SKM-1 (cell line): ENCODE measurements around the gene GRID1.
A peak's percentile ranks its signal among the peaks of the same experiment; 100 is the strongest.

Source experiments
- DNase-seq: peaks from one replicate; lab custom pipeline; 2025; ENCODE audit not compliant: unreplicated experiment; lab: John Stamatoyannopoulos, UW

The GRID1 gene

GRCh38 chr10:85920311-85920710 is 446.3 kb downstream of the GRID1 start:
- DNase-seq, result no peak

- DNase-seq, result no peak
Measured at GRCh38 chr10:85919491-85920021, 447.0 kb downstream of the GRID1 start.

DNA sequence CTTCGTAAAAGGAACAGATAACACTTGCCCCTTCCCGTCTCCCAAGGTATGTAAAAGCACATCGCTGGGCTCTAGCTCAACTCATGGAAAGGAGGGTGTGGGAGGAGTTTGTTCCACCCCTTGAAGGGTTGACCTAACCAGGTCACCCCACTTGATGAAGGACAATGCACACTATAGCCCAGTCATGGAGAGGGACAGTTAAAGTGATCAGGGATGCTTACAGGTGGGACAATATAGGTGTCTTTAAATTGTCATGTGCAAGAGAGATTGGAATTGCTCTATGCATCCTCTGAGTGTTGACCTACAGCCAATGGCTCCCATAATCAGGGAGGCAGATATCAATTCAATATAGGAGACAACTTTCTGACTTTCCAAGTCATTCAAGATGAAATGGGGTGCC is 448.2 kb downstream of the GRID1 start:
- DNase-seq, result no peak

DNA sequence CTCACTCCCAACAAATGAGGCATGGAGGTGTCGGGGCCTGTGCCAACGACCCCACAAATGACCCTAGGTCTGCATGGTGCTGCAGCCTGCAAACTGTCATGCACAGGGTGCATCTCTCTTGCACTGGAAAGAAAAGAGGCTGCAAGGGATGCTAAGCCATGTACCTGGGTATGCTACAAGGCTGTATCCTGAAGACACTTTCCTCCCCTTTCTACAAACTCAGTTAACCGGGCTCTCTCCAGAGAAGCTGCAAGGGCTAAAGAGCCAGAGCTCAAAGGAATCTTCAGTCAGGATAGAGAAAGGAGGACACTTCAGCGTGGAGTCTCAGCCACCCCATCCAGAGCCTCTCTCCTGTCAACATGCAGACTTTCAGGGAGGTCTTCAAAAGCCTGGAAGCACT is 449.0 kb downstream of the GRID1 start:
- DNase-seq, result no peak

- DNase-seq, result no peak
Measured at GRCh38 chr10:85916994-85917573, 449.5 kb downstream of the GRID1 start.

DNA sequence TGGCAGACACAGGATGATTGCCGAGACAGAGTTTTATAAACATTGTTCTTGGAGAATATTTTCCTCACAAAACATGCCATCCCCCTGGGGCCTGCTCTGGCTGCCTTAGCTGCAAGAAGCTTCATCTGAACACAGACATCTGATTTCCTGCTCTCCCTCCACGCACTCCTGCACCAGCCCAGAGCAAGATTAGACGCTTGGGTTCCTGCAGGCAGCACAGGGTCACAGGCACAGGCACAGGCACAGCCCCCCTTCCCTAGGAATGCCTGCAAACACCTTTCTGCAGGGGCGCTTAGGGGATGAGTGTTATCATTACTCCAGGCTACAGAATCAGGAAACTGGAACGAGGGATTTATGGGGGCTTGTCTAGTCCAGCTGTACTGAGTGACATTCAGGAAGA is 450.3 kb downstream of the GRID1 start:
- DNase-seq, result no peak

DNA sequence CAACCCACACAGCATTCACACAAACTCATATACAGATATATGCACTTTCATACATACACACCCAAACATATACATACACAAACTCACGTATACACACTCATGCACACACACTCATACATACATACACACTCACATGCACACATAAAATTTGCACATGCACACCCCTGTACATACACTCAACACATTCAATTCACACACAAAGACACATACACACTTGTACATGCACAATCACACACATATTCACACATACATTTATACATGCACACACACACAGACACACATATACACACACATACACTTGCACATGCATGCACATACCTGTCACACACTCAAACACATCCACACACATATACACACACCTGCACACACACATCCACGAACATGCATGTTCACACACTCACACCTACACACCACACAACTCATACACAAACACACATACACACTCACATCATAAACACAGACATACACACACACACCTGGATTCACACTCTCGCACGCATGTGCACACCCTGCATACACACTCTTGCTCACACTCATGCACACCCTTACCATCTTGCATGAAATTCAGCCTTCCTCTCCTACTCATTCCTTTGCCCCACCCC is 451.2 kb downstream of the GRID1 start:
- no peak for DNase-seq

DNA sequence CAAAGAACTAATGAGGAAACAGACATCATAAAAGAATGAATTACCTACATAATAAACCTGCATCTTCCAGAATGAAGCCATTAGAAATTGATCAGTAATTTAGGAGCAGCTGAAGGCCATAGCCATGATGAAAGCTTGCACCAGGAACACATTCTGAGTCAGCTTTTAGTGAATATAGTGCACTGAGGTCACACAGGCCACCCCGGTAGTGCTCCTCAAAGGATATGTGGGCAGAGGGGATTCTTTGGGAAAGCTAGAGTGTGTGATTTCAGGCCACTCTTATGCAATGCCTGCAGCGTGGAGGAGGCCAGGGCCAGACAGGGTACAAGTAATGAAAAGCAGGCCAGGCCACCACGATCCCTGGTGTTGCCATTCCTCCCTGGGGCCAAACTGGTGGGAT is 451.9 kb downstream of the GRID1 start:
- no peak for DNase-seq

- no peak for DNase-seq
Measured at GRCh38 chr10:85908462-85908861, 458.1 kb downstream of the GRID1 start.

- no peak for DNase-seq
Measured at GRCh38 chr10:85902051-85902450, 464.5 kb downstream of the GRID1 start.

- no peak for DNase-seq
Measured at GRCh38 chr10:85901599-85901998, 465.0 kb downstream of the GRID1 start.

DNA sequence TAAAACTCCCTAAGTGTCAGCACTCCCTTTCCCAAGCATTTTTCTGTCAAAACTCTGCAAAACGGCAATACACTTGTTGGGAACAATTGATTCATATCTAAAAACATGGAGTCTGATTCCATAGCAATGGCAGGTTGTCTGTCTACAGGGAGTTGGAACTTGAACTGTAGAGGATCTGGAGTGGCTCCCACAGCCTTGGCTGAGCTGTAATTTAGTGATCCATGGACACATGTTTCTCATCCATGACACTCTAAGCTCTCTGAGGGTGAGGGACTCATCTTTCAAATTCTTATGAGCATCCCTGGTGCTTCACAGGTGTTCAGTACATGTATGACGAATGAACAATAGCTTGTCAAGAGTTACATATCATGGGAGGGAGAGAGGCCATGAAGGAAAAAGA is 466.1 kb downstream of the GRID1 start:
- no peak for DNase-seq

DNA sequence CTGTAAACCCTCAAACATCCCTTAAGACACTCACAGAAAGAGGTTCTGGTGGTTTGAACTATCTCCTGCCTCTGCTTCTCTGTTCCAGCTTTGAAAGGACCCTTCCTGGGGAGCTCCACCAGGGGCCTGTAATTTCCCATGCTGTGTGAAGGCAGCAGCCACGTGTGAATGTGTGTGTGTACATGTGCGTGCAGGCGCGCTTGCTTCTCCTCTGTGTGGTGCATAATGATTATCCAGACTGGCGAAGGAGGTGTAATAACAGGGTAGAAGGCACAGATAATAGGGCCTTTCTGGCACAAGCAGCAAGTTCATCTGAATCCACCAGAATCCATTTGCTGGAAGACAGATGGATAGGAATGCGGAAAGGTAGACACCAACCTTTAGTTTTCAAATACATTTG is 466.5 kb downstream of the GRID1 start:
- DNase-seq, result no peak

DNA sequence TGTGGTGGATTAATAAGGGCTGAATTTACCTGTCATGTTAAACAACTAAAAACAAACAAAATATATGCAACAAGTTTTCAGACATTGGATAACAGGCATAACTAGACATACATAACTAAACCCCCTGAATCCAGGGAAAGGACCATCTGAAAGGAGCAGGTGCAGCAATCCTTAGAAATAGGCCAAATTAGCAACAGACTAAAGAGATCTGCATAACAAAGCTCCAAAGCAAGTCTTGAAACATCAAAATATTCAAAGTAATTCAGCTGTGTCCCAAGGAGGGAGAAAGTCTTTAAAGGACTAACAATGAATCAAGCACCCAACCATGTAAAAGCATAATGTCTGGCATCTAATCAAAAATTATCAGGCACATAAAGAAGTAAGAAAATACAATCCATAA is 475.1 kb downstream of the GRID1 start:
- no peak for DNase-seq

GRCh38 chr10:85888559-85888958 is 478.0 kb downstream of the GRID1 start:
- no peak for DNase-seq

GRCh38 chr10:85888004-85888403 is 478.6 kb downstream of the GRID1 start:
- peak; percentile 44 for DNase-seq

DNA sequence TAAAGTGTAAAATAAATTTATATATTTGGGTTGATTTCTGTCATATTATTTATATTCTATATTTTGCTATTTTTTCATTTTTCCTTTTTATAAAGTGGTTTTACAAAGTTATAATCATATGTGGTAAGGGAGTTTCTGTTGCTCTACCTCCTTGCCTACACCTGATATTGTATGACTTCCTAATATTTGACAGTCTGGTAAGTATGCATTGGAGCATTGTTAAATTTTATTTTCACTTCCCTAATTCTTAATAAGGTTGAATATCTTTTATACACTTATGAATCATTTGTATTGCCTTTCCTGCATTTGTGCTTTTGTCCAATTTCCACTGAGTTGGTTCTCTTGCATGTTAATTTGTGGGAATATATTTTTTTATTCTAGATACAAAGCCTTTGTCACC is 492.4 kb downstream of the GRID1 start:
- no peak for DNase-seq

DNA sequence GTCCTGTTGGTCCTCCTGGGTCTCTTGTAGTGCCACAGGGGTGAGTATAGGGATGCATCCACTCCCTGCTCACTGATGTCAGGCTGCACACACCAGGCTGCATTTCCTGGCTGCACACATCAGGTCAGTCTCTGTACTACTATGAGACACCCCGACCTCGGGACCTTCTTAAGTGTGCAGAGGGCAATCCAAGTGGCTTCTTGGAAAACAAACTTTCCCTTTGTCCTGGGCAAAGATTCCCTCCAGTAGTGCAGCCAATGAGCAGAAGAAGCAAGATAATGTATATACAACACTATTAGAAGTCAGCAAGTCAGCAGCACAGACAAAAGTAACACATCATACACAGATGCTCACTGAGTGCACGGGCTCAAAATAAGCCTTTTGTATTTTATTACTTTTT is 493.5 kb downstream of the GRID1 start:
- DNase-seq, result no peak

DNA sequence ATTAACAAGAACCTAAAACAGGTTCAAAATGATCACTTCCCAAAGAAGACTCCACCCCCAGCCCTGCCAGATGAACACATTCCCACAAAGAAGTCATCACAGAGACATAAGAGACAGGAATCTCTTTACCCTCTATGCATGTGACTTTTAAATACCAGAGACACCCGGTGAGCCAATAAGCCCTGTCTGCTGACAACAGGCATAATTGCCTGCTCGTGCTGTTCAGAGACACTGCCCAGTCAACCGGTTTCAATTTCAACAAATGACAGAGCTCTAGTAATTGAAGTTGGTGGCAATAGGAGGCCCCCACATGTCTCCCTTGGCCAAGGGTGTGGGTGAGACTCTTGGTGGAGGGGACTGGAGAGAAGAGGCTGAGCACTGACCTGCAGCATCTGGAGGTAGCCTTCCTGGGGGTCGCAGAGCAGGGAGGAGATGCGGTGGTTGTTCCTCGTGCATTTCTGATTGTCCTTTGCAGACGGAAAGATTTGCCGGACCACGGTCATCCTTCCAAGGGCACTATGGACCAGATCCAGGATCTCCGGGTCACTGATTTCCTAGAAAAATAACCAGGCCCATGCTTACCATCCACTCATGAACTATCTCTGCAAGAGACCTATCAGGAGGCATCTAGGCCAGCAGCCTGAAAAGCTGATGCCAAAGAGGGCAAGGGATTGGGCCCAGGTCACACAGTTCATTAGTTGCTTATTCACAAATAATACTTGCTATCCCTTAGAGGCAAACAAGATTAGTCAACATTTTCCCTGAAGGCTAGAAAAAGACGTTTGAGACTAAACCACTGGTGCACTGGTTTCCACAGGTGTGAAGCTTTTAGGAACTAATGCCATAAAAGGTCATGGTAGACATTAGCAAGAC is 497.7 kb downstream of the GRID1 start:
- no peak for DNase-seq

GRCh38 chr10:85864868-85865526 is 501.6 kb downstream of the GRID1 start:
- DNase-seq, result no peak

- no peak for DNase-seq
Measured at GRCh38 chr10:85864173-85864549, 502.4 kb downstream of the GRID1 start.
